ENCODE data around the gene MSL1.

MSL1 gene

GRCh38 chr17:40072040-40072734 is 49.6 kb upstream of the MSL1 start (continued):
- TF ChIP-seq ZSCAN5A (tag by site-specific recombination; IDR thresholded peaks at IDR 0.05) (no peak), INSM2 (tag by site-specific recombination; IDR thresholded peaks at IDR 0.05) (no peak), ZNF692 (tag by site-specific recombination; IDR thresholded peaks at IDR 0.05) (0 out of 2 replicates have a peak, but pooled peaks have one; percentile 16), ZNF398 (tag by site-specific recombination; IDR thresholded peaks at IDR 0.05) (peak; percentile 64), RBAK (tag by site-specific recombination; IDR thresholded peaks at IDR 0.05) (no peak), HIC1 (tag by site-specific recombination; IDR thresholded peaks at IDR 0.05) (peak; percentile 50; the same call in 1 of the 2 replicates)

- 0 out of 2 replicates have a peak, but pooled peaks have one; percentile 1 for TF ChIP-seq ZBTB20 (tag by site-specific recombination; IDR thresholded peaks at IDR 0.05)
- peak; percentile 61; the same call in 1 of the 2 replicates for TF ChIP-seq ZNF335 (tag by site-specific recombination; conservative IDR thresholded peaks at IDR 0.05)
- no peak for TF ChIP-seq ZNF580 (tag by site-specific recombination; IDR thresholded peaks at IDR 0.05)
- TF ChIP-seq ZNF692 (tag by site-specific recombination; IDR thresholded peaks at IDR 0.05), result peak; percentile 92
- peak; percentile 37 for TF ChIP-seq GLIS2 (tag by site-specific recombination; IDR thresholded peaks at IDR 0.05)
- peak; percentile 43; the same call in 1 of the 2 replicates for TF ChIP-seq GLIS1 (tag by site-specific recombination; IDR thresholded peaks at IDR 0.05)
- no peak for TF ChIP-seq ZSCAN5A (tag by site-specific recombination; IDR thresholded peaks at IDR 0.05)
- TF ChIP-seq ZFP69B (tag by site-specific recombination; IDR thresholded peaks at IDR 0.05), result peak; percentile 90
- 0 out of 2 replicates have a peak, but pooled peaks have one; percentile 22 for TF ChIP-seq HIC1 (tag by site-specific recombination; IDR thresholded peaks at IDR 0.05)
- no peak for TF ChIP-seq GFI1B (tag by site-specific recombination; IDR thresholded peaks at IDR 0.05)
- Histone ChIP-seq H3K36me3 (ENCODE audit: control insufficient read depth in 2 of 2, insufficient read depth in 1 of 2, low read length in 2 of 2) (peaks cover 0 to 31% of the 10 kb centered on the region in 2 experiments; a peak in 2 of 3 replicates), H3K9me3 (ENCODE audit: control insufficient read depth, insufficient read depth, low read depth, low read length) (no peaks in the 10 kb centered on the region), H3K4me3 (ENCODE audit: low read depth, low read length) (no peak overlapping the region), H3K4me1 (ENCODE audit: control insufficient read depth, insufficient read depth, low read length) (peaks cover 37% of the 10 kb centered on the region), H3K27ac (ENCODE audit: extremely low read depth, low read depth, low read length) (peak overlapping the region; percentile 63)
- ChIA-PET CTCF (interaction anchor here (0.5 to 10.2 kb wide), 12 partner anchors 10 to 130 kb away, joined by 3 to 166 read pairs (median 47); partner anchors contain the start of genes CSF3, MED24, NR1D1 and THRA), POLR2A (interaction anchor here (0.9 to 2.2 kb wide), 5 partner anchors 9 to 56 kb away, joined by 3 to 12 read pairs (median 4); partner anchors contain the start of genes MED24 and THRA)
Measured at GRCh38 chr17:40072735-40073346, 48.9 kb upstream of the MSL1 start.

Data from HEK293 (cell line).